Sigmoid colon (tissue), 7 donors: Measurements from ENCODE around the gene DDX39B. TPM values are rescaled to one million over a fixed set of nuclear protein-coding genes. Genes with fewer than 3 reads are reported as not detected.

Source experiments
- DNase-seq: peaks from one replicate; pipeline ENCODE4 v3.0.0-alpha.2; 2019
- H3K27ac ChIP-seq, 4 donors: fragments of 200-600 bp; sonication (generic); one replicate each; pipeline ENCODE4 v1.5.1; 2016 to 2019; ENCODE audit warnings: mild to moderate bottlenecking in 1 of 4
- H3K27me3 ChIP-seq, 3 donors: fragments of 200-600 bp; sonication (generic); one replicate each; pipeline ENCODE4 v1.5.1; 2019; ENCODE audit warnings: mild to moderate bottlenecking in 1 of 3
- H3K36me3 ChIP-seq, 4 donors: fragments of 200-600 bp; sonication (generic); one replicate each; pipeline ENCODE4 v1.5.1; 2016 to 2019
- H3K4me1 ChIP-seq, 4 donors: fragments of 200-600 bp; sonication (generic); one replicate each; pipeline ENCODE4 v1.5.1; 2017 to 2019
- H3K4me3 ChIP-seq, 4 donors: fragments of 200-600 bp; sonication (generic); one replicate each; pipeline ENCODE4 v1.5.1; 2017 to 2019; ENCODE audit warnings: mild to moderate bottlenecking in 2 of 4, moderate library complexity in 1 of 4
- H3K9me3 ChIP-seq, 4 donors: fragments of 200-600 bp in 3 of 4; sonication (generic) in 3 of 4; one replicate each; pipeline versions ENCODE4 v1.5.1 to v1.6.1; 2013 to 2019
- CTCF ChIP-seq, 4 experiments: fragments of 450-650 bp in 3 of 4; fragments of 200-600 bp in 1 of 4; IDR thresholded peaks; one replicate each; pipeline ENCODE4 v1.5.1; 2016 to 2019; ENCODE audit warnings: antibody characterized with exemption in 4 of 4, mild to moderate bottlenecking in 3 of 4, moderate library complexity in 2 of 4
- EP300 ChIP-seq, 4 donors: sonication (generic); formaldehyde crosslinking; IDR thresholded peaks; one replicate each; pipeline ENCODE4 v1.6.1; 2017; ENCODE audit warnings: antibody characterized with exemption in 4 of 4
- POLR2A ChIP-seq, 2 donors: fragments of 450-650 bp; IDR thresholded peaks; one replicate each; pipeline ENCODE4 v1.6.1; 2016; ENCODE audit warnings: antibody characterized with exemption in 2 of 2, mild to moderate bottlenecking in 2 of 2, moderate library complexity in 2 of 2
- POLR2AphosphoS5 ChIP-seq, 4 donors: sonication (generic); formaldehyde crosslinking; IDR thresholded peaks; one replicate each; pipeline ENCODE4 v1.6.1; 2017; ENCODE audit warnings: antibody characterized with exemption in 4 of 4
- WGBS, 2 donors: extraction: QIAGEN DNeasy Blood & Tissue Kit; methylation state at CpG; one replicate each; pipeline ENCODE4 v1.1.7; 2013; 5-methylcytosine and 5-hydroxymethylcytosine counted together
- intact Hi-C: fragments of 100-400 bp; cut with DNase I; formaldehyde crosslinking; loops from one replicate; pipeline ENCODE4 v1.15.1; 2023
- polyA plus RNA-seq, 3 donors: library from polyadenylated mRNA; stranded (reverse); fragments of 200-250 nt; gene quantifications; one replicate each; pipeline ENCODE4 v1.2.3, GENCODE V29; 2013
- total RNA-seq, 4 donors: library from RNA; depleted of rRNA; stranded (reverse); fragments of >200 nt; gene quantifications; one replicate each; pipeline ENCODE4 v1.1.0, GENCODE V29; 2016
- donor health status: healthy with polysubstance abuse.
- donor health status: Bipolar disorder and iron deficiency.
- donor health status: healthy.

DDX39B gene
- total and polyA plus RNA-seq, 7 donors, result 130 to 301 (median 226) TPM

- intact Hi-C loops, result loop anchor here (2.0 to 10.0 kb wide), 6 partner anchors 33 to 407 kb away; partner anchors contain the start of genes ABHD16A, BAG6, LY6G6F and MICA
- Histone ChIP-seq H3K36me3 (peaks cover 0 to 38% (median 3%) of the 10 kb centered on the region in 4 donors), H3K27ac (peak overlapping the region; percentile 85 to 88 (median 86)), H3K9me3 (no peaks in the 10 kb centered on the region), H3K4me3 (peak overlapping the region; percentile 40 to 51 (median 46)), H3K27me3 (no peaks in the 10 kb centered on the region), H3K4me1 (peaks cover 0 to 25% (median 17%) of the 10 kb centered on the region in 4 donors)
- DNase-seq, result no peak
- WGBS, 2 donors, result 81% methylated on average over 24 of the region's 24 CpGs
- TF ChIP-seq POLR2A (IDR thresholded peaks at IDR 0.05) (peak in 1 of 2 donors; percentile 8), CTCF (IDR thresholded peaks at IDR 0.05) (no peak), EP300 (IDR thresholded peaks at IDR 0.05) (no peak)
Observed at GRCh38 chr6:31547727-31548543, 6.1 kb upstream of the DDX39B start.

- peaks cover 0 to 36% (median 3%) of the 10 kb centered on the region in 4 donors for H3K36me3 ChIP-seq
- peak within 1 kb of the TSS; percentile 85 to 88 (median 86) for H3K27ac ChIP-seq
- intact Hi-C loops, result loop anchor here (1.0 to 10.0 kb wide), 7 partner anchors 34 to 408 kb away; partner anchors contain the start of genes ABHD16A, BAG6, LY6G6F and MICA
- H3K4me3 ChIP-seq, result peak within 1 kb of the TSS; percentile 40 to 51 (median 46)
- WGBS, 2 donors, result 0% methylated on average over 25 of the region's 25 CpGs
- H3K4me1 ChIP-seq, result peaks cover 0 to 30% (median 23%) of the 10 kb centered on the region in 4 donors
- DNase-seq, result peak; percentile 99
- no peaks in the 10 kb centered on the region for H3K9me3 ChIP-seq
- H3K27me3 ChIP-seq, result no peaks in the 10 kb centered on the region
- TF ChIP-seq EP300 (IDR thresholded peaks at IDR 0.05) (peak in 1 of 4 donors; percentile 83), CTCF (IDR thresholded peaks at IDR 0.05) (peak in 1 of 4 experiments; percentile 32), POLR2A (IDR thresholded peaks at IDR 0.05) (peak in 1 of 2 donors; percentile 44), POLR2AphosphoS5 (IDR thresholded peaks at IDR 0.05) (peak; percentile 73 to 88 (median 78))
Observed at GRCh38 chr6:31546958-31547726, 5.3 kb upstream of the DDX39B start, which contains the start of gene NFKBIL1. Gene NFKBIL1 (plus strand): TSS chr6:31547608. CDS start chr6:31547695, 87 bp downstream.

GRCh38 chr6:31546339-31546957, 4.6 kb upstream of the DDX39B start, which contains the start of gene ATP6V1G2:
Gene ATP6V1G2 (minus strand): TSS chr6:31546608. CDS start chr6:31546559, 49 bp downstream.
- intact Hi-C loops, result loop anchor here (1.0 to 10.0 kb wide), 7 partner anchors 34 to 408 kb away; partner anchors contain the start of genes ABHD16A, BAG6, LY6G6F and MICA
- Histone ChIP-seq H3K36me3 (peaks cover 0 to 29% (median 3%) of the 10 kb centered on the region in 4 donors), H3K27me3 (no peaks in the 10 kb centered on the region), H3K9me3 (no peaks in the 10 kb centered on the region), H3K4me1 (peaks cover 0 to 30% (median 23%) of the 10 kb centered on the region in 4 donors), H3K4me3 (peak within 1 kb of the TSS; percentile 40 to 51 (median 46)), H3K27ac (peak within 1 kb of the TSS; percentile 85 to 88 (median 86))
- 11 to 13% methylated on average over 11 of the region's 11 CpGs for WGBS, 2 donors
- TF ChIP-seq EP300 (IDR thresholded peaks at IDR 0.05) (no peak), CTCF (IDR thresholded peaks at IDR 0.05) (peak; percentile 97 to 99 (median 98)), POLR2AphosphoS5 (IDR thresholded peaks at IDR 0.05) (no peak), POLR2A (IDR thresholded peaks at IDR 0.05) (no peak)
- peak; percentile 94 for DNase-seq

DNA sequence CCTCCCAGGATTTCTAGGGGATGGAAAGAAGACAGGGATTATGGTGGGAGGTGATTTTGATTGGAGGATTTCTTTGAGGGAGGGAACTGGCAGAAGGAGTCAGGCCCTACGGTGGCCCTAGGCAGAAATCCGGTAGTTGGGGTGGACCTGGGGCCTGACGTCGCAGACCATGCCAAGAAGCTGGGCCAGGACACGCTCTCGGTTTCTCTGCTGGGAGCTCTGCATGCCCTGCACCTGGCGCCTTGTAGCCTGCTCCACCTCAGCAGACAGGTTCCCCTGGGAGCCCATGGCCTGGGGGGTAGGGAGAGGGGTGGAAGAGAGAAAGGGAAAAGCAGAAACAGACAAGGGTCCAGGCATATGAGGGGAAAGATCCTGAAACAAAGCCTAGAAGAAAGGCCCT, 3.5 kb upstream of the DDX39B start:
- Histone ChIP-seq H3K4me3 (no peak overlapping the region), H3K9me3 (no peaks in the 10 kb centered on the region), H3K27ac (no peak overlapping the region), H3K4me1 (peaks cover 0 to 35% (median 29%) of the 10 kb centered on the region in 4 donors), H3K27me3 (no peaks in the 10 kb centered on the region), H3K36me3 (peaks cover 0 to 18% (median under 1%) of the 10 kb centered on the region in 4 donors)
- DNase-seq, result no peak
- intact Hi-C loops, result loop anchor here (5.0 to 10.0 kb wide), 4 partner anchors 143 to 410 kb away; partner anchors contain the start of genes ABHD16A, LY6G6F, MICA and NELFE
- TF ChIP-seq EP300 (IDR thresholded peaks at IDR 0.05) (no peak), POLR2A (IDR thresholded peaks at IDR 0.05) (no peak), CTCF (IDR thresholded peaks at IDR 0.05) (no peak), POLR2AphosphoS5 (IDR thresholded peaks at IDR 0.05) (no peak)
- 85 to 88% methylated on average over 7 of the region's 7 CpGs for WGBS, 2 donors
